Body of pancreas (tissue), 4 donors: ENCODE results near the gene AGRN.

Experiments used
- POLR2A ChIP-seq, 3 donors: fragments of 450-650 bp; IDR thresholded peaks; one replicate each; pipeline ENCODE4 v1.6.1; 2016; ENCODE audit warnings: antibody characterized with exemption in 3 of 3, mild to moderate bottlenecking in 2 of 3
- TF ChIP-seq, protein P1 (sequence below), 7 experiments: fragments of 450-650 bp in 4 of 7; fragments of 200-600 bp in 3 of 7; sonication (generic) in 3 of 7; IDR thresholded peaks; one replicate each; pipeline ENCODE4 v1.5.1; 2016 to 2019; ENCODE audit warnings: antibody characterized with exemption in 7 of 7

GRCh38 chr1:970973-971730 lies 48.8 kb upstream of the AGRN start:
- TF ChIP-seq, protein P1, sequence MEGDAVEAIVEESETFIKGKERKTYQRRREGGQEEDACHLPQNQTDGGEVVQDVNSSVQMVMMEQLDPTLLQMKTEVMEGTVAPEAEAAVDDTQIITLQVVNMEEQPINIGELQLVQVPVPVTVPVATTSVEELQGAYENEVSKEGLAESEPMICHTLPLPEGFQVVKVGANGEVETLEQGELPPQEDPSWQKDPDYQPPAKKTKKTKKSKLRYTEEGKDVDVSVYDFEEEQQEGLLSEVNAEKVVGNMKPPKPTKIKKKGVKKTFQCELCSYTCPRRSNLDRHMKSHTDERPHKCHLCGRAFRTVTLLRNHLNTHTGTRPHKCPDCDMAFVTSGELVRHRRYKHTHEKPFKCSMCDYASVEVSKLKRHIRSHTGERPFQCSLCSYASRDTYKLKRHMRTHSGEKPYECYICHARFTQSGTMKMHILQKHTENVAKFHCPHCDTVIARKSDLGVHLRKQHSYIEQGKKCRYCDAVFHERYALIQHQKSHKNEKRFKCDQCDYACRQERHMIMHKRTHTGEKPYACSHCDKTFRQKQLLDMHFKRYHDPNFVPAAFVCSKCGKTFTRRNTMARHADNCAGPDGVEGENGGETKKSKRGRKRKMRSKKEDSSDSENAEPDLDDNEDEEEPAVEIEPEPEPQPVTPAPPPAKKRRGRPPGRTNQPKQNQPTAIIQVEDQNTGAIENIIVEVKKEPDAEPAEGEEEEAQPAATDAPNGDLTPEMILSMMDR (IDR thresholded peaks at IDR 0.05), result no peak
- TF ChIP-seq POLR2A (IDR thresholded peaks at IDR 0.05), result no peak
